ENCODE results near the gene TIMP4. TPM values are rescaled to one million over a fixed set of nuclear protein-coding genes. Genes with fewer than 3 reads are reported as not detected.

The TIMP4 gene
- total RNA-seq, 2 donors from 2014 or later = 2.0 to 3.1 TPM

DNA sequence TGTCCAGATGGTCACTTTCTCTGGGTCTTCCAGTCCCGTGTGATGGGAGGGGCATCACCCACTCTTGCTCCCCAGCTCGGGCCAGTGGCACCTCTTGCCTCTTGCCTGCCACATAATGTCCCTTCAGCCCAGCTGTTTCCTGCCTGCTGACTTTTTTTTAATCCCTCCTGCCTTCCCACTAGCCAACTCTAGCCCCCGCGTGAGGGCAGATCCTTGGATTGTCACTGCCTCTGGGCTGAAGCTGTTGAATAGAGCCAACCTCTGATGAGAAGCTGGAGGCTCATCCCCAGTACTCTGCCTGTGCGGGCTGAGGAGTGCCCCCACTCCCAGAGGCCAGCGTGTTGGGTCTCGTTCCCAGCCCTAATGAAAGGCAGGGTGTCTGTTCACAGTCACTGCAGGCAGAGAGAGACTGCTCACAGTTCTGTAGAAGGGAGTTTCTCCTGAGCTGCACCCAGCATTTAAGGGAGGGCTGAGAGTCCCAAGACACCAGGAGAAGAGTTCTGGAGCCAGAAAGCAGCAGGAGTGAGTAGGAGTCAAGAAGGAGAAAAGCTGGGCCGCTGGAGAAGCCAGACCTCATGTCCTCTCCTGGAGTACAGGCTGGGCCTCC lies 30.1 kb upstream of the TIMP4 start:
- H3K27ac ChIP-seq = no peak overlapping the region
- no peak for TF ChIP-seq CTCF (IDR thresholded peaks at IDR 0.05)

DNA sequence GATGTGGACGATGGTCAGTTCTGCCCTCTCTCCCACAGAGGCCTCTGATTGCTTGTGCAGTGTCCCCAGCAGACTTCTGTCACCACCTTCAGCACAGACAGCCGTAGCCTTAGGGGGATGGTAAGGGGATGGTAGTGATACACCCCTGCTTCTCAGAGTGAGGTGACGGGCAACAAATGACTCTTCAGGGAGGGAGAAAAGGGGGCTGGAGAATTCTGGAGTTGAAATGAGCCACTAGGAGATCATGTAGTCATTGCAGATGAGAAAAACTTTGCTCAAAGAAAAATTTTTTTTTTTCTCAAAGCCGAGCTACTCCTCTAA lies 29.6 kb upstream of the TIMP4 start:
- Histone ChIP-seq H3K9me3 (no peaks in the 10 kb centered on the region), H3K36me3 (no peaks in the 10 kb centered on the region), H3K9ac (ENCODE audit: low read depth in 2 of 2, low read length in 2 of 2) (no peak overlapping the region), H3K27me3 (no peaks in the 10 kb centered on the region), H3K4me3 (no peak overlapping the region), H3K27ac (peak overlapping the region; percentile 24), H3K4me1 (peaks cover 10% of the 10 kb centered on the region)
- intact Hi-C loops (cut with DNase I) = no loop called here
- TF ChIP-seq CTCF (IDR thresholded peaks at IDR 0.05) = no peak
- DNase-seq = no peak

More for the DNA sequence above, 30.1 kb upstream of the TIMP4 start:
- Histone ChIP-seq H3K9me3 (no peaks in the 10 kb centered on the region), H3K27me3 (no peaks in the 10 kb centered on the region), H3K9ac (ENCODE audit: low read depth in 2 of 2, low read length in 2 of 2) (no peak overlapping the region), H3K4me1 (peaks cover 12% of the 10 kb centered on the region), H3K4me3 (no peak overlapping the region), H3K36me3 (no peaks in the 10 kb centered on the region)
- intact Hi-C loops (cut with DNase I) = no loop called here
- DNase-seq = no peak

- DNase-seq = no peak
- peak overlapping the region; percentile 24 for H3K27ac ChIP-seq
- no peak overlapping the region for H3K9ac ChIP-seq (ENCODE audit: low read depth in 2 of 2, low read length in 2 of 2)
These were observed 29.0 kb upstream of the TIMP4 start for GRCh38 chr3:12187448-12188327.

GRCh38 chr3:12186515-12187286 lies 28.0 kb upstream of the TIMP4 start:
- intact Hi-C loops (cut with DNase I) = no loop called here
- H3K9me3 ChIP-seq = no peaks in the 10 kb centered on the region
- DNase-seq = no peak
- no peak overlapping the region for H3K4me3 ChIP-seq
- no peak overlapping the region for H3K27ac ChIP-seq
- peaks cover 10% of the 10 kb centered on the region for H3K4me1 ChIP-seq
- no peaks in the 10 kb centered on the region for H3K27me3 ChIP-seq
- no peaks in the 10 kb centered on the region for H3K36me3 ChIP-seq
- H3K9ac ChIP-seq (ENCODE audit: low read depth in 2 of 2, low read length in 2 of 2) = no peak overlapping the region
- no peak for TF ChIP-seq CTCF (IDR thresholded peaks at IDR 0.05)

More at GRCh38 chr3:12187448-12188327, 29.0 kb upstream of the TIMP4 start:
- intact Hi-C loops (cut with DNase I) = no loop called here
- no peak for TF ChIP-seq CTCF (IDR thresholded peaks at IDR 0.05)
- H3K36me3 ChIP-seq = no peaks in the 10 kb centered on the region
- no peaks in the 10 kb centered on the region for H3K27me3 ChIP-seq
- H3K9me3 ChIP-seq = no peaks in the 10 kb centered on the region
- peaks cover 10% of the 10 kb centered on the region for H3K4me1 ChIP-seq
- H3K4me3 ChIP-seq = no peak overlapping the region

- no peak overlapping the region for H3K9ac ChIP-seq (ENCODE audit: low read depth in 2 of 2, low read length in 2 of 2)
- H3K27me3 ChIP-seq = no peaks in the 10 kb centered on the region
- H3K36me3 ChIP-seq = no peaks in the 10 kb centered on the region
- intact Hi-C loops (cut with DNase I) = no loop called here
- TF ChIP-seq CTCF (IDR thresholded peaks at IDR 0.05) = no peak
- no peak for DNase-seq
- peaks cover 10% of the 10 kb centered on the region for H3K4me1 ChIP-seq
- H3K4me3 ChIP-seq = no peak overlapping the region
- H3K27ac ChIP-seq = no peak overlapping the region
- no peaks in the 10 kb centered on the region for H3K9me3 ChIP-seq
These were observed 27.3 kb upstream of the TIMP4 start for GRCh38 chr3:12186046-12186445.
